HG03064 (cell line): ENCODE measurements around the gene TNXB.
"Not testable (repeated sequence)": the region's sequence is repeated elsewhere in the genome, so short reads cannot be mapped to it uniquely, and the experiment has no call there.

Experiments
- ATAC-seq: cut with Tn5 transposase; IDR thresholded peaks from one replicate; pipeline ENCODE4 v1.9.1; 2021; ENCODE audit warnings: low read depth; ENCODE audit not compliant: unreplicated experiment

TNXB gene

GRCh38 chr6:32113386-32114352 lies 4.5 kb upstream of the TNXB start:
- no peak for ATAC-seq

GRCh38 chr6:32112431-32112980 lies 3.4 kb upstream of the TNXB start:
- no peak for ATAC-seq

GRCh38 chr6:32111424-32112066 lies 2.4 kb upstream of the TNXB start:
- ATAC-seq = no peak

- no peak for ATAC-seq
Observed at GRCh38 chr6:32110632-32111031, 1.5 kb upstream of the TNXB start.

GRCh38 chr6:32109765-32110160 lies 625 bp upstream of the TNXB start:
- ATAC-seq = no peak

- no peak for ATAC-seq
Observed at GRCh38 chr6:32108727-32109113, 418 bp downstream of the TNXB start.

GRCh38 chr6:32108094-32108627 lies 977 bp downstream of the TNXB start:
- ATAC-seq = no peak

- no peak for ATAC-seq
Observed at GRCh38 chr6:32107406-32107805, 1.7 kb downstream of the TNXB start.

GRCh38 chr6:32105433-32105832 lies 3.7 kb downstream of the TNXB start:
- no peak for ATAC-seq

GRCh38 chr6:32102255-32102654 lies 6.9 kb downstream of the TNXB start:
- no peak for ATAC-seq

GRCh38 chr6:32100251-32100650 lies 8.9 kb downstream of the TNXB start:
- not testable (repeated sequence) for ATAC-seq

- ATAC-seq = no peak
Observed at GRCh38 chr6:32097364-32097763, 11.8 kb downstream of the TNXB start.

- ATAC-seq = no peak
Observed at GRCh38 chr6:32096394-32097258, 12.5 kb downstream of the TNXB start.

GRCh38 chr6:32096087-32096393 lies 13.1 kb downstream of the TNXB start:
- ATAC-seq = no peak

- ATAC-seq = no peak
Observed at GRCh38 chr6:32095338-32096086, 13.6 kb downstream of the TNXB start.

GRCh38 chr6:32092760-32093497 lies 16.2 kb downstream of the TNXB start:
- no peak for ATAC-seq

GRCh38 chr6:32089082-32089828 lies 19.9 kb downstream of the TNXB start:
- no peak for ATAC-seq

- ATAC-seq = no peak
Observed at GRCh38 chr6:32088487-32089049, 20.6 kb downstream of the TNXB start.
